ENCODE data around the gene NRARP.

NRARP gene

DNA sequence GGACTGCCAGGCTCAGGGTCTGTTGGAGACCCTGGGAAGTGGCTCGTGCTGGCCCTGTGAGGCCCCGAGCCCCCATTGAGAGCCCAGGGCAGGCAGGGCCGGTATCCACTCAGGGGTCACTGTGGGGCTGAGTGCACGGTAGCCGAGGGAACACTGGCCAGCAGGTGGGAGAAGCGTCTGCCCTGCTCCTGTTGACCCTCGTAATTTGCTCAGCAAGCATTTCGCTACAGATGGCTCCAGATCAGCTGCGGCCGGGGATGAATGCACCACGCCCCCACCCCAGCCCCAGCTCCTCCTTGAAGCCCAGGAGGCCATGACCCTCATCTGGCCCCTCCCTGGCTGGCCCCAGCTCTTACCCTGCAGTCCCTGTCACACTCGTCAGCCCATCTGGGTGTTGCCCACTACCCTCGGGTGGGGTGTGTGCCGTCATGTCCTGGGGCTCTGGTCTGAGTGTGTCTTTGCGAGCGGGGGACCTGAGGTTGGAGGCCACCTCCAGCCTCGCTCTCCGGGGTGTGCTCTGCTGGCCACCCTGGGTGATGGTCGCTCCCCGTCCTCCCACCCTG is 6.1 kb upstream of the NRARP start:
- Histone ChIP-seq H3K9ac (ENCODE audit: low read length) (no peak overlapping the region), H3K9me3 (ENCODE audit: insufficient read depth, low read length) (no peaks in the 10 kb centered on the region), H3K79me2 (ENCODE audit: low read length) (no peaks in the 10 kb centered on the region), H3K27me3 (ENCODE audit: low read depth, low read length) (no peaks in the 10 kb centered on the region), H3K4me2 (ENCODE audit: low read length) (no peak overlapping the region), H2AFZ (ENCODE audit: low read depth, low read length) (no peak overlapping the region), H3K4me3 (ENCODE audit: low read length) (no peak overlapping the region), H4K20me1 (ENCODE audit: insufficient read depth, low read length) (no peaks in the 10 kb centered on the region), H3K36me3 (replicated peaks; ENCODE audit: low read depth, low read length) (no peaks in the 10 kb centered on the region), H3K4me1 (ENCODE audit: low read length) (peaks cover 11% of the 10 kb centered on the region), H3K27ac (ENCODE audit: low read length) (no peak overlapping the region)
- TF ChIP-seq, protein P1, sequence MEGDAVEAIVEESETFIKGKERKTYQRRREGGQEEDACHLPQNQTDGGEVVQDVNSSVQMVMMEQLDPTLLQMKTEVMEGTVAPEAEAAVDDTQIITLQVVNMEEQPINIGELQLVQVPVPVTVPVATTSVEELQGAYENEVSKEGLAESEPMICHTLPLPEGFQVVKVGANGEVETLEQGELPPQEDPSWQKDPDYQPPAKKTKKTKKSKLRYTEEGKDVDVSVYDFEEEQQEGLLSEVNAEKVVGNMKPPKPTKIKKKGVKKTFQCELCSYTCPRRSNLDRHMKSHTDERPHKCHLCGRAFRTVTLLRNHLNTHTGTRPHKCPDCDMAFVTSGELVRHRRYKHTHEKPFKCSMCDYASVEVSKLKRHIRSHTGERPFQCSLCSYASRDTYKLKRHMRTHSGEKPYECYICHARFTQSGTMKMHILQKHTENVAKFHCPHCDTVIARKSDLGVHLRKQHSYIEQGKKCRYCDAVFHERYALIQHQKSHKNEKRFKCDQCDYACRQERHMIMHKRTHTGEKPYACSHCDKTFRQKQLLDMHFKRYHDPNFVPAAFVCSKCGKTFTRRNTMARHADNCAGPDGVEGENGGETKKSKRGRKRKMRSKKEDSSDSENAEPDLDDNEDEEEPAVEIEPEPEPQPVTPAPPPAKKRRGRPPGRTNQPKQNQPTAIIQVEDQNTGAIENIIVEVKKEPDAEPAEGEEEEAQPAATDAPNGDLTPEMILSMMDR (IDR thresholded peaks at IDR 0.05; ENCODE audit: low read depth, low read length): no peak
- TF ChIP-seq EZH2phosphoT487 (IDR thresholded peaks at IDR 0.05; ENCODE audit: low read depth): no peak

DNA sequence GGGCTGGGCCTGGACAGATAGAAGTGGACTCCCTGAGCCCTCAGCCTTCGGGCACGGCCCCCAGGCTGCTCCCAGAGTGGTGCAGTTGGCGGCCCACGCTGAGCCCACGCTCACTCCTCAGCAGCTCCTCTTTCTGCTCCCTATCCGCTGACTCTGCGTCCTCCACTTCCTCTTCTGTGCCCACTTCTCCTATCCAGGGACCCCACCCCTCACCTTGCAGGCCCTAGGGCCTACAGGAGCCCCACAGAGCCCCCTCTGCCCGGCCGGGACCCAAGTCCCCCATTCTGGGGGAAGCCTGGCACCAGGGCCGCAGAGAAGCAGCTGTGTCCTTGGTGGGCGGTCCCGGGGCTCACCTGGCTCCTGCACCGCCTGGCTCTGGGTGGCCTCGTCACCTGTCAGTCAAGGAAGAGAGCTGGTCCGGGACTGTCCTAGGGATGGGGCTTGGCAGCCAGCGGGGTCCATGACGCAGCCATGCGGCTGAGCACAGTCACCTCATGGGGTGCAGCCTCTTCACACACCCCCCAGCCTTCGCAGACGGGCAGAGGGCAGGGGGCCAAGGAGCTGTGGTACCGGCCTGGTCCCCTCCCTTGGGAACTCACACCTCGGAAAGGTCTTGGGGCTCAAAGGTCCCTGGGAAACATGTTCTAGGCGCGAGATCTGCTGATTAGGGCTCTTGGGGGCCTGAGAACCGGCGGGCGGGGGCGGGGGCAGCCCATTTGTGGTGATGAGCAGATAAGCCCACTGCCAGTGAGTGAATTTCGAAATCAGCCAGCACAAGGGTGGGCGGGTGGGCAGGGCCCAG is 5.4 kb upstream of the NRARP start:
- H3K4me1 ChIP-seq (ENCODE audit: low read length): peaks cover 11% of the 10 kb centered on the region
- no peaks in the 10 kb centered on the region for H3K36me3 ChIP-seq (replicated peaks; ENCODE audit: low read depth, low read length)
- H3K9ac ChIP-seq (ENCODE audit: low read length): no peak overlapping the region
- H3K27ac ChIP-seq (ENCODE audit: low read length): no peak overlapping the region
- H3K79me2 ChIP-seq (ENCODE audit: low read length): no peaks in the 10 kb centered on the region
- no peaks in the 10 kb centered on the region for H3K9me3 ChIP-seq (ENCODE audit: insufficient read depth, low read length)
- no peaks in the 10 kb centered on the region for H3K27me3 ChIP-seq (ENCODE audit: low read depth, low read length)
- no peak overlapping the region for H2AFZ ChIP-seq (ENCODE audit: low read depth, low read length)
- TF ChIP-seq, protein P1 (IDR thresholded peaks at IDR 0.05; ENCODE audit: low read depth, low read length): no peak
- no peak for TF ChIP-seq EZH2phosphoT487 (IDR thresholded peaks at IDR 0.05; ENCODE audit: low read depth)
- H3K4me3 ChIP-seq (ENCODE audit: low read length): no peak overlapping the region
- H4K20me1 ChIP-seq (ENCODE audit: insufficient read depth, low read length): no peaks in the 10 kb centered on the region
- no peak overlapping the region for H3K4me2 ChIP-seq (ENCODE audit: low read length)

DNA sequence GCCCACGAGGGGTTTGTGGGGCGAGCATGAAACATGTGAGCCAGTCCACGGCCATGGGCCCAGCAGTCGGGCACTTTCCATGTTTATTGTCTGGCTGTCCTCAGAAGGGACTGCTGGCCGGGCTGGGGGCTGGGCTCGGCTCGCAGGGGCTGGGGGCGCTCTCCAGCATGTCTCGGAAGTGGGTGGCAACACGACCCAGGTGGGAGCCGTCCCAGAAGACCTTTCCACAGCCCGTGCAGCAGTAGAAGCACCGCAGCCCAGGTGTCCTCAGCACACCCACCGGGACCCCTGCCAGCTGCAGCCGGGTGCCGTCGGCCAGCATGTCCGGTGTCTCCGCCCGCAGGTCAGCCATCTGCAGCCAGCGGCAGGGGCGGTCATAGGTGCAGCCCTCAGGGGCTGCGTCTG is 4.8 kb upstream of the NRARP start:
- Histone ChIP-seq H2AFZ (ENCODE audit: low read depth, low read length) (no peak overlapping the region), H3K79me2 (ENCODE audit: low read length) (no peaks in the 10 kb centered on the region), H3K9ac (ENCODE audit: low read length) (no peak overlapping the region), H3K27me3 (ENCODE audit: low read depth, low read length) (no peaks in the 10 kb centered on the region), H3K27ac (ENCODE audit: low read length) (no peak overlapping the region), H4K20me1 (ENCODE audit: insufficient read depth, low read length) (no peaks in the 10 kb centered on the region), H3K9me3 (ENCODE audit: insufficient read depth, low read length) (no peaks in the 10 kb centered on the region), H3K36me3 (replicated peaks; ENCODE audit: low read depth, low read length) (no peaks in the 10 kb centered on the region), H3K4me1 (ENCODE audit: low read length) (peaks cover 11% of the 10 kb centered on the region), H3K4me2 (ENCODE audit: low read length) (no peak overlapping the region), H3K4me3 (ENCODE audit: low read length) (no peak overlapping the region)
- TF ChIP-seq EZH2phosphoT487 (IDR thresholded peaks at IDR 0.05; ENCODE audit: low read depth): no peak
- TF ChIP-seq, protein P1 (IDR thresholded peaks at IDR 0.05; ENCODE audit: low read depth, low read length): no peak

DNA sequence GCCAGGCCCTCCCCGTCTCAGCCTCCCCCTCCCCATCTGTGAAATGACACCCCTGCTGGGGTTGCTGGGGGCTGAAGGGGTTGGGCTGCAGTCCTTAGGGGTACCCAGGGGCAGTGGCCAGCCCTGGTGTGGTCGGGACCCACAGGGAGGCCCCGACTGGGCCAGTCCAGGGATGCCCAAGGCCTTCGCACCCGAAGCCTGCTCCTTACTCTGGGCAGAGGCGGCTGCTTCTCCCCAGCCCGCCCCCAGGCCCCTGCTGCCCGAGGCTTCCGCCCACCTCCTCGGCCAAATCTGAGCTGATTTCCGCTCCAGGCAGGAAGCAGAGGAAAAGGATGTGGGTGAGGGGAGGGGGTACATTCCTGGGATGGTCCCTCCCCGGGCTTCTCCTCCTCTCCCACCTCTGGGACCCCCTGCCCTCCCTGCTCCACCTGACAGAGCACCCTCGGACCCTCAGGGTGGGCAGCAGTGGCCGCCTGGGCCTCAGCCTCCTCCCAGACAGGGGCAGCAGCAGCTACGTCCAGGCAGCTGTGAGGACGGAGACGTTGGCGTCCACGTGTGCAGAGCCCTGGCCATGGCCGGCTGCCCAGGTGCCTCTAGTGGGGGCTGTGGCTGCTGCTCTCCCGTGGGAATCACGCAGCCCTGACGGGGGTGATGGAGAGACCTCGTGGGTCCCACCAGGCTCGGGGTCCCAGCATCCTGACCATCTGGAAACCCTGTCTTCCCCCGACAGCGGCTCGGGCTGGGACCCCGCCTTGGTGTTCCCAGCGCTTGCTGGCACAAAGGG is 4.2 kb upstream of the NRARP start:
- TF ChIP-seq, protein P1 (IDR thresholded peaks at IDR 0.05; ENCODE audit: low read depth, low read length): no peak
- TF ChIP-seq EZH2phosphoT487 (IDR thresholded peaks at IDR 0.05; ENCODE audit: low read depth): no peak
- H3K27me3 ChIP-seq (ENCODE audit: low read depth, low read length): no peaks in the 10 kb centered on the region

More for the DNA sequence above, 4.2 kb upstream of the NRARP start:
- no peaks in the 10 kb centered on the region for H3K79me2 ChIP-seq (ENCODE audit: low read length)
- peaks cover 10% of the 10 kb centered on the region for H3K4me1 ChIP-seq (ENCODE audit: low read length)
- no peak overlapping the region for H3K9ac ChIP-seq (ENCODE audit: low read length)
- no peak overlapping the region for H3K4me2 ChIP-seq (ENCODE audit: low read length)
- no peaks in the 10 kb centered on the region for H4K20me1 ChIP-seq (ENCODE audit: insufficient read depth, low read length)
- no peak overlapping the region for H3K27ac ChIP-seq (ENCODE audit: low read length)
- H3K4me3 ChIP-seq (ENCODE audit: low read length): no peak overlapping the region
- no peaks in the 10 kb centered on the region for H3K36me3 ChIP-seq (replicated peaks; ENCODE audit: low read depth, low read length)
- no peaks in the 10 kb centered on the region for H3K9me3 ChIP-seq (ENCODE audit: insufficient read depth, low read length)
- H2AFZ ChIP-seq (ENCODE audit: low read depth, low read length): no peak overlapping the region
